Keratinocyte (primary cell): ENCODE data around the gene ROR1.

ENCODE experiments used
- CTCF ChIP-seq, 3 experiments: IDR thresholded peaks in 1 of 3; conservative IDR thresholded peaks in 1 of 3; optimal IDR thresholded peaks in 1 of 3; 2 replicates in 2 of 3; 3 replicates in 1 of 3; pipeline versions ENCODE3 to v1.5.1; 2011; ENCODE audit warnings: low read length in 3 of 3, mild to moderate bottlenecking in 3 of 3, moderate library complexity in 2 of 3, control low read depth in 1 of 3, inconsistent platforms in 1 of 3; ENCODE audit not compliant: insufficient read depth in 2 of 3; ENCODE audit errors: extremely low read depth in 1 of 3
- EZH2 ChIP-seq: IDR thresholded peaks from one replicate; pipeline ENCODE4 v1.6.1; 2012; ENCODE audit warnings: inconsistent platforms, mild to moderate bottlenecking, low read length, moderate library complexity

DNA sequence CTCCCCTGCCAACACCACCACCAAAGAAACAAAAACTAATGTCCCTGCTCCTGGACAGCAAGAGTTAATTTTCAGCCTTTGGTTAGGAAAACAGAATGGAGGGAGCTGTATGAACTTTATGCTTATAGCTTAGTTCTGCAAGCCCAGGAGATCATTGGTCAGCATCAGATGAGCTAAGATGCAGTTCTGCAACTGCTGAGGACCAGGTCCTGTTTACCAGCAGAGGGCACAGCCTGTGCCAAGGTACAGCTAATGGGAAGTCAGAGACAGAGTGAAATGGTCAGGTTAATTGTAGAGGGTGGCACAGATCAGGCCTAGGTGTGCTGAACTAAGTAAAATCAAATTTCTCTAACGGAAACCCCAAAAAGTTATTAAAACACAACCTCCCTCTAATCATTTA is 161.3 kb downstream of the ROR1 start:
- TF ChIP-seq CTCF (optimal IDR thresholded peaks at IDR 0.05 in 1 of 3, IDR thresholded peaks at IDR 0.05 in 1 of 3, conservative IDR thresholded peaks at IDR 0.05 in 1 of 3; ENCODE audit: extremely low read depth in 1 of 3, insufficient read depth in 2 of 3, low read length in 3 of 3) (peak; percentile 42 to 83 (median 52)), EZH2 (no peak)
